Endodermal cell (in vitro differentiated cells): ENCODE results near the gene TMEM237. TPM values are rescaled to one million over a fixed set of nuclear protein-coding genes. Genes with fewer than 3 reads are reported as not detected.

Experiments used
- DNase-seq: peaks from one replicate; pipeline ENCODE4 v3.0.0-alpha.2; 2017
- H3K27ac ChIP-seq: 2 replicates; pipeline ENCODE4 v1.5.1; 2013; ENCODE audit warnings: mild to moderate bottlenecking, low read depth, low read length, moderate library complexity
- H3K27me3 ChIP-seq: 2 replicates; pipeline ENCODE4 v1.6.1; 2013; ENCODE audit warnings: mild to moderate bottlenecking, low read length, moderate library complexity; ENCODE audit not compliant: insufficient read depth, control insufficient read depth, poor library complexity, severe bottlenecking
- H3K36me3 ChIP-seq: 2 replicates; pipeline ENCODE4 v1.7.0; 2013; ENCODE audit warnings: mild to moderate bottlenecking, low read length, moderate library complexity; ENCODE audit not compliant: control insufficient read depth, insufficient read depth
- H3K4me1 ChIP-seq: one replicate; pipeline ENCODE4 v1.7.0; 2013; ENCODE audit warnings: low read length; ENCODE audit not compliant: control insufficient read depth, insufficient read depth
- H3K4me3 ChIP-seq: 2 replicates; pipeline ENCODE4 v1.5.1; 2013; ENCODE audit warnings: mild to moderate bottlenecking, low read length, moderate library complexity
- H3K9ac ChIP-seq: 2 replicates; pipeline ENCODE4 v1.6.1; 2013; ENCODE audit warnings: mild to moderate bottlenecking, low read length, moderate library complexity; ENCODE audit not compliant: poor library complexity, severe bottlenecking; ENCODE audit errors: extremely low read depth
- H3K9me3 ChIP-seq: 2 replicates; pipeline ENCODE4 v1.6.1; 2013; ENCODE audit warnings: mild to moderate bottlenecking, low read length, moderate library complexity; ENCODE audit not compliant: control insufficient read depth
- H3K27ac Mint-ChIP-seq: 2 replicates; pipeline ENCODE4 v1.8.0; 2020; ENCODE audit warnings: mixed read lengths
- H3K27me3 Mint-ChIP-seq: 2 replicates; pipeline ENCODE4 v1.8.0; 2021; ENCODE audit warnings: mild to moderate bottlenecking, mixed read lengths; ENCODE audit not compliant: insufficient read depth
- H3K36me3 Mint-ChIP-seq: 2 replicates; pipeline ENCODE4 v1.8.0; 2020; ENCODE audit warnings: low read depth, mixed read lengths
- H3K4me1 Mint-ChIP-seq: 2 replicates; pipeline ENCODE4 v1.8.0; 2020; ENCODE audit warnings: mixed read lengths
- H3K4me3 Mint-ChIP-seq: 2 replicates; pipeline ENCODE4 v1.8.0; 2020; ENCODE audit warnings: mild to moderate bottlenecking, moderate library complexity, mixed read lengths
- H3K9me3 Mint-ChIP-seq: 2 replicates; pipeline ENCODE4 v1.8.0; 2020; ENCODE audit warnings: mild to moderate bottlenecking, mixed read lengths
- CTCF ChIP-seq: fragments of 200-600 bp; sonication (generic); conservative IDR thresholded peaks from 2 replicates; pipeline ENCODE4 v1.5.0; 2021; ENCODE audit warnings: antibody characterized with exemption, mild to moderate bottlenecking
- WGBS, 2 experiments: methylation state at CpG; one replicate each; pipeline versions ENCODE4 v1.1.5 to v1.1.7; 2013; ENCODE audit warnings: missing lambda C conversion rate in 2 of 2, mixed read lengths in 1 of 2; ENCODE audit not compliant: insufficient coverage in 1 of 2, insufficient read length in 1 of 2; 5-methylcytosine and 5-hydroxymethylcytosine counted together
- long read RNA-seq, 4 experiments: library from polyadenylated mRNA in 2 of 4; library from RNA in 1 of 4; library from capped mRNA in 1 of 4; stranded (forward) in 3 of 4; unstranded in 1 of 4; transcript quantifications; one replicate each; pipeline ENCODE4 v2.0.0, GENCODE V29; 2020 to 2021; ENCODE audit warnings: inconsistent platforms in 1 of 4
- polyA plus RNA-seq, 2 experiments: library from polyadenylated mRNA; stranded (reverse); fragments of 50-300 nt; gene quantifications; one replicate each; pipeline ENCODE4 v1.2.3, GENCODE V29; 2013
- total RNA-seq, 2 donors: library from RNA; stranded (reverse); fragmentation: NEBNext Ultra II Directional in 1 of 2; extraction: Animal tissue kit (Norgen Biotek cat#: 25700) in 1 of 2; gene quantifications; 2 replicates in 1 of 2; 3 replicates in 1 of 2; pipeline ENCODE4 v1.2.1, GENCODE V29; 2021

TMEM237 gene
- total RNA-seq: 10 to 100 TPM; 40.3 to 49.3 TPM
- polyA plus RNA-seq (2013, experiment 1 of 2): 47.2 TPM
- 49.6 TPM for polyA plus RNA-seq (2013, experiment 2 of 2)
- long read RNA-seq, experiment 1, full-length matches to known transcripts: 3 of 21 reads
- long read RNA-seq, experiment 1, partial matches to known transcripts: 4 of 21 reads
- long read RNA-seq, experiment 1, other reads (novel, unspliced or antisense): 14 of 21 reads
- long read RNA-seq, experiment 2, transcript TMEM237-213 (12 exons, 1,824 nt): major isoform, 35 of 61 reads
- long read RNA-seq, experiment 2, partial matches to known transcripts: 1 of 61 reads
- long read RNA-seq, experiment 2, other reads (novel, unspliced or antisense): 25 of 61 reads
- long read RNA-seq, experiment 3, transcript TMEM237-213 (12 exons, 1,824 nt): major isoform, 68 of 99 reads
- long read RNA-seq, experiment 3, partial matches to known transcripts: 4 of 99 reads
- long read RNA-seq, experiment 3, other reads (novel, unspliced or antisense): 27 of 99 reads
- long read RNA-seq, experiment 4, transcript TMEM237-213 (12 exons, 1,824 nt): major isoform, 40 of 47 reads
- long read RNA-seq, experiment 4, partial matches to known transcripts: 1 of 47 reads
- long read RNA-seq, experiment 4, other reads (novel, unspliced or antisense): 6 of 47 reads

GRCh38 chr2:201643216-201643890 lies at the start of gene TMEM237:
Gene TMEM237, minus strand, starts transcription at chr2:201643503. Its CDS starts 103 bp downstream, at chr2:201643400.
- peak within 1 kb of the TSS; percentile 92 for H3K4me3 ChIP-seq
- H3K36me3 ChIP-seq: peaks cover 11% of the 10 kb centered on the region
- H3K36me3 Mint-ChIP-seq: no peaks in the 10 kb centered on the region
- 1 to 6% methylated on average over 16 to 38 of the region's 41 CpGs for WGBS, 2 experiments
- peak within 1 kb of the TSS; percentile 92 for H3K9ac ChIP-seq
- no peak for DNase-seq
- peak within 1 kb of the TSS; percentile 98 for H3K27ac Mint-ChIP-seq
- H3K4me3 Mint-ChIP-seq: peak within 1 kb of the TSS; percentile 87
- no peaks in the 10 kb centered on the region for H3K27me3 Mint-ChIP-seq
- no peaks in the 10 kb centered on the region for H3K9me3 ChIP-seq
- no peaks in the 10 kb centered on the region for H3K27me3 ChIP-seq
- H3K27ac ChIP-seq: peak within 1 kb of the TSS; percentile 88
- no peak for TF ChIP-seq CTCF
- peaks cover 18% of the 10 kb centered on the region for H3K4me1 Mint-ChIP-seq
- H3K9me3 Mint-ChIP-seq: no peaks in the 10 kb centered on the region
- no peaks in the 10 kb centered on the region for H3K4me1 ChIP-seq

GRCh38 chr2:201685156-201685555 lies 41.9 kb upstream of the TMEM237 start:
- H3K27me3 ChIP-seq: no peaks in the 10 kb centered on the region
- no peaks in the 10 kb centered on the region for H3K9me3 ChIP-seq
- 80 to 90% methylated on average over 1 to 3 of the region's 3 CpGs for WGBS, 2 experiments
- H3K4me1 Mint-ChIP-seq: peaks cover 6% of the 10 kb centered on the region
- no peaks in the 10 kb centered on the region for H3K9me3 Mint-ChIP-seq
- no peak overlapping the region for H3K4me3 ChIP-seq
- H3K27ac Mint-ChIP-seq: no peak overlapping the region
- no peak overlapping the region for H3K9ac ChIP-seq
- H3K27ac ChIP-seq: no peak overlapping the region
- no peak for TF ChIP-seq CTCF
- H3K4me3 Mint-ChIP-seq: no peak overlapping the region
- H3K36me3 Mint-ChIP-seq: no peaks in the 10 kb centered on the region
- no peaks in the 10 kb centered on the region for H3K36me3 ChIP-seq
- no peaks in the 10 kb centered on the region for H3K4me1 ChIP-seq
- DNase-seq: no peak
- H3K27me3 Mint-ChIP-seq: no peaks in the 10 kb centered on the region

GRCh38 chr2:201680743-201681142 lies 37.4 kb upstream of the TMEM237 start:
- Mint-ChIP-seq H3K4me1 (no peaks in the 10 kb centered on the region), H3K27ac (no peak overlapping the region), H3K9me3 (no peaks in the 10 kb centered on the region), H3K4me3 (no peak overlapping the region), H3K36me3 (no peaks in the 10 kb centered on the region), H3K27me3 (no peaks in the 10 kb centered on the region)
- peak; percentile 90 for DNase-seq
- no peaks in the 10 kb centered on the region for H3K4me1 ChIP-seq
- H3K36me3 ChIP-seq: no peaks in the 10 kb centered on the region
- H3K9me3 ChIP-seq: no peaks in the 10 kb centered on the region
- TF ChIP-seq CTCF: peak; percentile 90
- no peak overlapping the region for H3K27ac ChIP-seq
- H3K4me3 ChIP-seq: no peak overlapping the region
- no peak overlapping the region for H3K9ac ChIP-seq
- WGBS, 2 experiments: 35 to 56% methylated on average over 6 to 9 of the region's 9 CpGs
- H3K27me3 ChIP-seq: no peaks in the 10 kb centered on the region
